Stomach (tissue), 4 donors: ENCODE results near the gene NNMT.

ENCODE experiments used
- CTCF ChIP-seq, 7 experiments: fragments of 450-650 bp in 4 of 7; fragments of 200-600 bp in 3 of 7; sonication (generic) in 3 of 7; IDR thresholded peaks; one replicate each; pipeline ENCODE4 v1.5.1; 2016 to 2019; ENCODE audit warnings: antibody characterized with exemption in 7 of 7, control low read depth in 2 of 7, mild to moderate bottlenecking in 1 of 7
- EP300 ChIP-seq: sonication (generic); formaldehyde crosslinking; IDR thresholded peaks from one replicate; pipeline ENCODE4 v1.6.1; 2017; ENCODE audit warnings: antibody characterized with exemption
- POLR2A ChIP-seq, 4 donors: fragments of 450-650 bp; IDR thresholded peaks; one replicate each; pipeline ENCODE4 v1.6.1; 2016; ENCODE audit warnings: antibody characterized with exemption in 4 of 4, control low read depth in 2 of 4, mild to moderate bottlenecking in 1 of 4, moderate library complexity in 1 of 4
- POLR2AphosphoS5 ChIP-seq, 3 donors: sonication (generic); formaldehyde crosslinking; IDR thresholded peaks; one replicate each; pipeline ENCODE4 v1.6.1; 2016; ENCODE audit warnings: antibody characterized with exemption in 3 of 3

GRCh38 chr11:114315749-114316368, 19.7 kb downstream of the NNMT start:
- TF ChIP-seq CTCF (IDR thresholded peaks at IDR 0.05) (no peak), EP300 (no peak), POLR2A (IDR thresholded peaks at IDR 0.05) (no peak), POLR2AphosphoS5 (IDR thresholded peaks at IDR 0.05) (peak in 2 of 3 donors; percentile 63 to 75)
